GM10266 (cell line): ENCODE data around the gene BTBD16.
A peak's percentile ranks its signal among the peaks of the same experiment; 100 is the strongest.

Source experiments
- DNase-seq: peaks from one replicate; pipeline ENCODE4 v3.0.0; 2012; ENCODE audit errors: extremely low spot score
- CTCF ChIP-seq: IDR thresholded peaks from 2 replicates; pipeline ENCODE4 v1.5.1; 2012; ENCODE audit warnings: mild to moderate bottlenecking, low read depth; ENCODE audit not compliant: control insufficient read depth, insufficient read depth; ENCODE audit errors: missing control alignments

Gene BTBD16

GRCh38 chr10:122374237-122374858, 103.3 kb downstream of the BTBD16 start, which contains the start of gene PLEKHA1:
Gene PLEKHA1, plus strand, starts transcription at chr10:122374708. Its CDS starts 18,493 bp downstream, at chr10:122393201.
- no peak for TF ChIP-seq CTCF
- peak; percentile 95 for DNase-seq

- DNase-seq: peak; percentile 79
- no peak for TF ChIP-seq CTCF
Observed at GRCh38 chr10:122374859-122375678, 104.0 kb downstream of the BTBD16 start.

- DNase-seq: no peak
- TF ChIP-seq CTCF: no peak
Observed at GRCh38 chr10:122375679-122376160, 104.6 kb downstream of the BTBD16 start.

- no peak for DNase-seq
- TF ChIP-seq CTCF: no peak
Observed at GRCh38 chr10:122376364-122376961, 105.4 kb downstream of the BTBD16 start.

- no peak for TF ChIP-seq CTCF
- no peak for DNase-seq
Observed at GRCh38 chr10:122379041-122379440, 107.9 kb downstream of the BTBD16 start.

GRCh38 chr10:122379537-122379936, 108.4 kb downstream of the BTBD16 start:
- no peak for TF ChIP-seq CTCF

More at GRCh38 chr10:122379537-122379936, 108.4 kb downstream of the BTBD16 start:
- no peak for DNase-seq
